Activated CD8-positive, alpha-beta memory T cell treated with anti-CD3 and anti-CD28 coated beads, Interleukin-2, amount 50 U/mL, for 4 hours (primary cell): ENCODE measurements around the gene LINC01488.

Source experiments
- DNase-seq: peaks from one replicate; pipeline ENCODE4 v3.0.0-alpha.2; 2020

LINC01488 gene

GRCh38 chr11:69482322-69482721, 859 bp downstream of the LINC01488 start:
- no peak for DNase-seq

GRCh38 chr11:69483170-69483569, 1.7 kb downstream of the LINC01488 start:
- DNase-seq = no peak

- no peak for DNase-seq
These were observed 2.4 kb downstream of the LINC01488 start for GRCh38 chr11:69483691-69484426.

- no peak for DNase-seq
These were observed 3.2 kb downstream of the LINC01488 start for GRCh38 chr11:69484427-69485259.

- no peak for DNase-seq
These were observed 4.0 kb downstream of the LINC01488 start for GRCh38 chr11:69485337-69486041.

GRCh38 chr11:69486056-69486772, 4.8 kb downstream of the LINC01488 start:
- DNase-seq = no peak

GRCh38 chr11:69486773-69487291, 5.4 kb downstream of the LINC01488 start:
- DNase-seq = no peak

GRCh38 chr11:69487391-69487790, 5.9 kb downstream of the LINC01488 start:
- DNase-seq = no peak

GRCh38 chr11:69487849-69488542, 6.5 kb downstream of the LINC01488 start:
- DNase-seq = no peak

GRCh38 chr11:69488543-69488940, 7.1 kb downstream of the LINC01488 start:
- no peak for DNase-seq

GRCh38 chr11:69489031-69489745, 7.7 kb downstream of the LINC01488 start:
- no peak for DNase-seq

- DNase-seq = no peak
These were observed 8.4 kb downstream of the LINC01488 start for GRCh38 chr11:69489746-69490365.

GRCh38 chr11:69490516-69490915, 9.1 kb downstream of the LINC01488 start:
- DNase-seq = no peak

- DNase-seq = no peak
These were observed 9.9 kb downstream of the LINC01488 start for GRCh38 chr11:69491071-69492031.

GRCh38 chr11:69492201-69492991, 10.9 kb downstream of the LINC01488 start:
- DNase-seq = no peak

GRCh38 chr11:69493931-69494821, 12.7 kb downstream of the LINC01488 start:
- DNase-seq = no peak

- DNase-seq = no peak
These were observed 13.4 kb downstream of the LINC01488 start for GRCh38 chr11:69494851-69495250.
